DND-41 (cell line): ENCODE results near the gene KANTR.

Source experiments
- ATAC-seq: fragments of 200-7000 bp; cut with Tn5 transposase; 3 replicates; pipeline ENCODE4 v1.9.1; 2021; ENCODE audit warnings: low read depth; ENCODE audit not compliant: insufficient read depth
- DNase-seq: peaks from one replicate; pipeline ENCODE4 v3.0.0-alpha.2; 2020
- H2AFZ ChIP-seq: 2 replicates; pipeline ENCODE4 v1.6.0; 2012; ENCODE audit warnings: low read depth, low read length
- H3K27ac ChIP-seq: 2 replicates; pipeline ENCODE4 v1.5.1; 2012; ENCODE audit warnings: low read length, inconsistent platforms
- H3K27me3 ChIP-seq: fragments of 200-600 bp; sonication (generic); 2 replicates; pipeline ENCODE4 v1.6.0; 2012; ENCODE audit warnings: low read length, mild to moderate bottlenecking, inconsistent platforms; ENCODE audit not compliant: insufficient read depth, poor library complexity
- H3K36me3 ChIP-seq: 2 replicates; pipeline ENCODE4 v1.5.1; 2012; ENCODE audit warnings: low read length, inconsistent platforms; ENCODE audit not compliant: insufficient read depth
- H3K4me1 ChIP-seq: 2 replicates; pipeline ENCODE4 v1.5.1; 2012; ENCODE audit warnings: mild to moderate bottlenecking, low read length; ENCODE audit not compliant: insufficient read depth
- H3K4me2 ChIP-seq: 2 replicates; pipeline ENCODE4 v1.6.0; 2012; ENCODE audit warnings: mild to moderate bottlenecking, moderate library complexity, low read length, inconsistent platforms; ENCODE audit not compliant: insufficient read depth
- H3K4me3 ChIP-seq, 2 experiments: fragments of 200-600 bp in 1 of 2; shearing (Covaris generic) in 1 of 2; 2 replicates each; pipeline ENCODE4 v1.5.1; 2012 to 2016; ENCODE audit warnings: inconsistent platforms in 2 of 2, low read length in 2 of 2, mild to moderate bottlenecking in 2 of 2, low read depth in 1 of 2, moderate library complexity in 1 of 2
- H3K79me2 ChIP-seq: 2 replicates; pipeline ENCODE4 v1.6.0; 2012; ENCODE audit warnings: low read length, inconsistent platforms; ENCODE audit not compliant: insufficient read depth
- H3K9ac ChIP-seq: 2 replicates; pipeline ENCODE4 v1.6.0; 2012; ENCODE audit warnings: low read depth, mild to moderate bottlenecking, inconsistent platforms, low read length, moderate library complexity
- H3K9me3 ChIP-seq: 2 replicates; pipeline ENCODE4 v1.5.1; 2012; ENCODE audit warnings: low read length, moderate library complexity, mild to moderate bottlenecking, inconsistent platforms; ENCODE audit not compliant: insufficient read depth, severe bottlenecking
- H4K20me1 ChIP-seq: 2 replicates; pipeline ENCODE4 v1.6.0; 2012; ENCODE audit warnings: low read length; ENCODE audit not compliant: insufficient read depth
- CTCF ChIP-seq: IDR thresholded peaks from 2 replicates; pipeline ENCODE4 v1.5.1; 2012; ENCODE audit warnings: borderline replicate concordance, low read length, moderate library complexity, mild to moderate bottlenecking; ENCODE audit not compliant: poor library complexity, severe bottlenecking; ENCODE audit errors: extremely low read depth
- EZH2 ChIP-seq: IDR thresholded peaks from 3 replicates; pipeline ENCODE4 v1.6.1; 2012; ENCODE audit warnings: borderline replicate concordance, low read depth, mild to moderate bottlenecking, moderate library complexity, low read length, inconsistent platforms; ENCODE audit not compliant: severe bottlenecking

Gene KANTR

DNA sequence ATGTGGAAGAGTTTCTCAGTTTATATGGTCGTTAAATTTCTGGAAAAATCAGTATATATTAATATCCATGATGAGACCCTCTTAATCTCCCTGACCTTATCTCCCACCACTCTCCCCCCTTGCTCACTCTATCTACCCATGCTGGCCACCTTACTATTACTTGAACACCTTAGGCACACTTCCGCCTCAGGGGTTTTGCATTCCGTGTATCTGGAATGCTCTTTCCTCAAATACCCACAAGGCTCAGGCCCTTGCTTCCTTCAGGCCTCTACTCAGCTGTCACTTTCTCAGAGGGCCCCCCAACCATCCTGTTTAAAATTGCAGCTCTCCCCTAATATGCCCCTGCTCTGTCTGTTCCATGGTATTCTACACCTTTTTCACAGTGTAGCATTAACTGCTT, 1.9 kb downstream of the KANTR start:
- H2AFZ ChIP-seq, result no peak overlapping the region
- H4K20me1 ChIP-seq, result no peaks in the 10 kb centered on the region
- peaks cover 14% of the 10 kb centered on the region; the same call in 1 of the 2 replicates for H3K36me3 ChIP-seq
- H3K4me2 ChIP-seq, result peak overlapping the region; percentile 88
- peaks cover 27% of the 10 kb centered on the region for H3K4me1 ChIP-seq
- no peak for TF ChIP-seq EZH2
- no peak for TF ChIP-seq CTCF
- ATAC-seq, result no peak
- no peaks in the 10 kb centered on the region for H3K9me3 ChIP-seq
- no peak overlapping the region for H3K9ac ChIP-seq
- DNase-seq, result no peak
- H3K4me3 ChIP-seq, result no peak overlapping the region
- no peaks in the 10 kb centered on the region for H3K27me3 ChIP-seq
- no peak overlapping the region for H3K27ac ChIP-seq
- peaks cover 24% of the 10 kb centered on the region for H3K79me2 ChIP-seq

- Histone ChIP-seq H3K36me3 (peaks cover 11% of the 10 kb centered on the region), H3K9me3 (no peaks in the 10 kb centered on the region), H3K27me3 (no peaks in the 10 kb centered on the region), H3K4me2 (no peak overlapping the region), H3K9ac (no peak overlapping the region), H4K20me1 (0 out of 2 replicates have a peak, but pooled peaks cover 7% of the 10 kb centered on the region), H2AFZ (no peak overlapping the region), H3K79me2 (peaks cover 26% of the 10 kb centered on the region; the same call in 1 of the 2 replicates), H3K4me1 (no peaks in the 10 kb centered on the region), H3K27ac (no peak overlapping the region; the same call in 1 of the 2 replicates), H3K4me3 (no peak overlapping the region)
- no peak for TF ChIP-seq EZH2
- TF ChIP-seq CTCF, result no peak
- DNase-seq, result no peak
- ATAC-seq, result no peak
Observed at GRCh38 chrX:53114864-53115549, 21.1 kb downstream of the KANTR start.

- TF ChIP-seq EZH2 (no peak), CTCF (no peak)
- no peak overlapping the region for H3K4me2 ChIP-seq
- DNase-seq, result no peak
- H3K4me1 ChIP-seq, result no peaks in the 10 kb centered on the region
- H3K9ac ChIP-seq, result no peak overlapping the region
- no peaks in the 10 kb centered on the region for H3K9me3 ChIP-seq
- H3K27me3 ChIP-seq, result no peaks in the 10 kb centered on the region
- H3K79me2 ChIP-seq, result peaks cover 25% of the 10 kb centered on the region; the same call in 1 of the 2 replicates
- H2AFZ ChIP-seq, result no peak overlapping the region
- H3K27ac ChIP-seq, result no peak overlapping the region; the same call in 1 of the 2 replicates
- no peak overlapping the region for H3K4me3 ChIP-seq
- no peak for ATAC-seq
- H4K20me1 ChIP-seq, result 0 out of 2 replicates have a peak, but pooled peaks cover 7% of the 10 kb centered on the region
- peaks cover 11% of the 10 kb centered on the region for H3K36me3 ChIP-seq
Observed at GRCh38 chrX:53115550-53115874, 21.6 kb downstream of the KANTR start.
